ENCODE measurements around the gene NUB1.
"Not testable (repeated sequence)": the region's sequence is repeated elsewhere in the genome, so short reads cannot be mapped to it uniquely, and the experiment has no call there.

Gene NUB1

DNA sequence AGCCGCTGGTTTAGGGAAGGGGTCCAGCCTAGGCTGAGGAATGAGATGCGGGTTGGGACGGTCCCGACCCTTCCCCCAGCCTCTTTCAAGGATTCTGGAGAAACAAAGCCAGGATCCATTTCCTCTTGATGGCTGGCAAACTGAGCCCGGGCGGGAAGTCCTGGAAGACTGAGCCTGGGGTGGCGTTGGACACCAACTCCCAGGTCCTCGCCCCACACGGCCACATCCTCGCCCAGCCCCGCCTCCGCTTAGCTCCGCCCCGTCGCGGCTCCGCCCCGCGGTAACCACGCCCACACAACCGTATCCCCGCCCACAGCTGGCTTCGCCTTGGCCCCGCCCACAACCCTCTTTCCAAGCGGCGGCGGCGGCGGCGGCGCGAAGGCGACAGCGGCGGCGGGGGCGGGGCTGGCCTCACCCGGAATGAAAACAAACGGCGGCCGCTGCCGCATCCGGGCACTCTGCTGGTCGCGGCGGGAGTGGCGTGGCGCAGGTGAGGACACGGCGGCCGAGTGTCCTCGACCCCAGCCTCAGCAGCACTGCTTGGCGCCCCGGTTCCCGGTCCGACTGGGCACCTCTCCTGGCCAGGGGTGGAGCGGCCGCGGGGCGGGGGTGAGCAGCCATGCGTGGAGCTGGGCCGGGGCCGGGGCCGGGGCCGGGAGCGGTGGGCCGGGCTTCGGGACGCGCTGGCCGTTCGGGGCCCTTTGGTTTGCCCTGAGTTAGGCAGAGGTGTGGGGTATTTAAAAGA lies at the start of gene NUB1:
Gene NUB1, plus strand, starts transcription at position 456 of the 745 bp plus-strand sequence. CDS start 3,538 bp downstream, outside the sequence.
- peak; percentile 23 for DNase-seq

DNA sequence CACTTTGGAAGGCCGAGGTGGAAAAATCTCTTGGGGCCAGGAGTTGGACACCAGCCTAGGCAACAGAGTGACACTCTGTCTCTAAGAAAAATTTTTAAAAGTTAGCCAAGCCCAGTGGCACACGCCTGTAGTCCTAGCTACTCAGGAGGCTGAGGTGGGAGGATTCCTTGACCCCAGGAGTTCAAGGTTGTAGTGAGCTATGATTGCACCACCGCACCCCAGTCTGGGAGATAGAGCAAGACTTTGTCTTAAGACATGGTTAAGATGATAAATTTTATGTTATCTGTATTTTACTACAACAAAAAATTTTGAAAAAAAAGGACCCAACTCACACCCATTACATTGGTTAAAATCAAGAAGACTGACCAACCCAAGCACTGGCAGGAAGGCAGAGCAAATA lies 48.8 kb upstream of the NUB1 start:
- no peak for DNase-seq

GRCh38 chr7:151296202-151296992 lies 45.2 kb upstream of the NUB1 start:
- no peak for DNase-seq

- DNase-seq, result no peak
These were observed 42.8 kb upstream of the NUB1 start for GRCh38 chr7:151298765-151299164.

- DNase-seq, result no peak
These were observed 42.1 kb upstream of the NUB1 start for GRCh38 chr7:151299530-151299929.

DNA sequence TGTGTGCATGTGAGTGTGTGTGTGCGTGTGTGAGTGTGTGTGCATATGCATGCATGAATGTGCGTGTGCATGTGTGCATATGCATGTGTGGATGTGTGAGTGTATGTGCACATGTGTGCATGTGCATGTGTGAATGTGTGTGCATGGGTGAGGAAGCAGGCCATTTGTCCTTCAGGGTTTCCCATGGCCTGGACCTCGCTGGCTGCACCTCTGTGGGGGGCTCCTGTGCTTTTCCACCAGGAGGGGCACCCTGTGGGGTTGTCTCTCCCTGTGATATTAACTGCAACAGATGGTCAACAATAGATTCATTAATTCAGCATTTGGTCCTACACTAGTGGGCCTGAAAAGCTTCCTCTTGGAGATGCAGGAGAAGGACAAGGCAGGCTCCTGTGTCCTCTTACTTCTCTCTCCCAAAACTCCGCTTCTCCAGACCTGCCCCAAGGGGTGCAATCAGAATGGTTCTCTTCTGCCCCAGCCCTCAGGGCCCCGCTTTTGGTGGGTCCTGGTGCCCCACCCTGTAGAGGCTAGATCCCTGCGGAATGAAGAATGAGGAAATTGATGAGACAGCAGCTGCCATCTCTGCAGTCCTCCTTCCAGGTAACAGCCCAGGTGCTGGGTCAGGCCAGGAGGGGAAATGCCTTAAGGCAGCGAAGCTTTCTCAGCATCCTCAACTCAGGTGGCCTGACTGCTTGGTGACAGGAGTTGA lies 41.5 kb upstream of the NUB1 start:
- no peak for DNase-seq

DNA sequence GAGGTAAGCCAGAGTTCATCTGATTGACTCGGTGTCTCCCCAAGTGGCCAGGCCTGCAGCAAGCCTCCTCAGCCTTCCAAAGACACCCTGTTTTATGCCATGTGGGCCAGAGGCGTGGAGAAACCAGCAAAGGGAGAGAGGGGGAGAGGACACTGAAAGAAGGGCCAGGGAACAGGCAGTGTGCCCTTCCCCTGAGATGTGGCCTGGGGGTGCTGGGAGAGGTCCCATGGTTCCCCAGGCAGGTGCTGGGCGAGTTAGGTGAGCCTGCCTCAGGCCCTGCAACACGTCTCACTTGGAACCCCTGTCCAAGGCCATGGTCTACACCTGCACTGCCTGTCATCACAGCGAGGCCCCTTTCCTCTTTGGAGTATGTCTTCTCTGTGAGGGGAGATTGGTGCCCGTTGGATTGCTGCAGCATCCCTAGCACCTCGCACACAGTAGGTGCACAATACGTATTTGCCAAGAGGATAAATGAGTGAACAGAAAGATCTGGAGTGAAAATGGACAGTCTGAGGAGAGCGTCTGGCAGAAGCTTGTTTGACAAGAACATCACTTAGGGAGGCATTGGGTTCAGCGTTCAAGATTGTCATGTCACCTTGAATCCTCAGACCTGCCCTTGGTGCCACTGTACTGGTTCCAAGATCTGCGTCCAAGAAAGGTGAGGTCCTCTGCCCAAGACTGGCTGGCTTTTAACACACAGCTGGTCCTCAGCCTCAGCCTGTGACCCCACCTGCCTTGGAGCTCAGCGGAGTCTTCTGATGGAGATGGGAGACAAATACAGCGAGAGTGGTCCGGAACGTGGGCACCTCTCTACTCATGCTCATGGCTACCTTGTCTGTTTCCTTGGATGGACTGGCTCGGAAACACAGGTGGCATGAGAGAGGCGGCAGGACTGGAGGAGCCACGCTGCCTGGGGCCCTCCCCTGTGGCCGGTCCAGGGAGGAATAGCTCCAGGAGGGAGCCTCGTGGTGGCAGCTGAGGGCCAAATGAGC lies 39.8 kb upstream of the NUB1 start:
- DNase-seq, result no peak

DNA sequence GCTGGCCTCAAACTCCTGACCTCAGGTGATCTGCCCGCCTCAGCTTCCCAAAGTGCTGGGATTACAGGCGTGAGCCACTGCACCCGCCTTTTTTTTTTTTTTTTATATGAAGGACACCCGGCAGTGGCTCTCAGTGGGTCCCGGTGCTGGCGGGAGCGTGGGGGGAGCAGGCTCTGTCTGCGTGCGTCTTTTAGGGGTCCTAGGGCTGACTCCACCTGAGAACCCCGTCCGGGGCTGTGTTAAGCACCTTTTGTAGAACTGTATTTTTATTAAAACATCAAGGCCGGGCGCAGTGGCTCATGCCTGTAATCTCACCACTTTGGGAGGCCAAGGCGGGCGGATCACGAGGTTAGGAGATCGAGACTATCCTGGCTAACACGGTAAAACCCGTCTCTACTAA lies 37.4 kb upstream of the NUB1 start:
- not testable (repeated sequence) for DNase-seq

DNA sequence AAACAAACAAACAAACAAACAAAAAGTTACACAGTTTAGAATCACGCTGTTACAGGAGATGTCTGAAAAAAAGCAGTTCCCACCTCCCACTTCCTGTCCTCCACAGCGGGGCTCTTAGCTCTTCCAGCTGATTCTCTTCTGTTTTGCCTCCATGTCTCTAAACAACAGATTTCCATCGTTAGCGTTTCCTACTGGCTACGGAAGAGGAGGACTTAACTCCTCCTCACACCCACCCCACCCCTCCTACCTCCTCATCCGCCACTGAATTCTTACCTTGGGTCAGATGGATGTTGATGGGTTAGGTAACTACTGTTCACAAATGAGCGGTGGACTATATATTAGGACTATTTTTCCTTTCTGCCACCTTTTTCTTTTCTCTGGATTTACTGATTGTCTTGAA lies 36.8 kb upstream of the NUB1 start:
- DNase-seq, result no peak

- no peak for DNase-seq
These were observed 35.2 kb upstream of the NUB1 start for GRCh38 chr7:151306374-151306773.

- DNase-seq, result no peak
These were observed 34.8 kb upstream of the NUB1 start for GRCh38 chr7:151306860-151307259.

DNA sequence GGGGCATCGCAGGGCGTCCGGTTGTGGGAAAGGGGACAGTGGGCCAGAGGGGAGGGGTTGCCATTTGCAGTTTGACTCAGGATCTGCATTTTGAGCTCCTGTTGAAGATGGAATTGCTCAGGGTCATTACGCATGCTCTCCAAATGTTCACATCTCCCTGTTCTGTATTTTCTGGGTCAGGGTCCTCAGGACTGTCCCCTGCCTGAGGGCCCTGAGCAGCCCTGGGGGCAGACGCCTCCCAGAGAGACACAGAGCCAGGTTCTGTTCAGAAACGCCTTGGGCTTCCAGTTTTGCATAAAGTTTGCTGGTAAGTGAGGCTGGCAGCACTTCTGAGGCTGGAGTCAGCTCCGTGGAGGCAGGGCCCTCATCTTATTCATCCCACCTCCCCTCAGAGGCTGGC lies 34.1 kb upstream of the NUB1 start:
- DNase-seq, result no peak

DNA sequence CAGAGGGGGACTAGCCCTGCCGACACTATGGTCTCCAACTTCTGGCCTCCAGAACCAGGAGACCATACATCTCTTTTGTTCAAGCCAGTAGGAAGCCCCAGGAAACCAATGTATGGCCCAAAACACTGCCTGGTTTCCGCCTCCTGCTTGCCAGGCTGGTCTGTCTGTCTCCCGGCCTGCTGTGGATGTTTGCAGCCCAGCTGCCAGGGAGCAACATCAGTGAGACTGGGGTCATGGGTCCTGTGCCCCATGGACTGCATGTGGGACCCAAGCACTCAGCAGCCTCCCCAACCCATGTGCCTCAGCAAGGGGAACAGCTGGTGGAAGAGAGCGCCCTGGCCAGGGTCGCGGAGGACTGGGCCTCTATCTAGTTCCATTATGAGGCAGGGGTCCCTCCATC lies 33.4 kb upstream of the NUB1 start:
- no peak for DNase-seq

- no peak for DNase-seq
These were observed 32.8 kb upstream of the NUB1 start for GRCh38 chr7:151308791-151309190.

DNA sequence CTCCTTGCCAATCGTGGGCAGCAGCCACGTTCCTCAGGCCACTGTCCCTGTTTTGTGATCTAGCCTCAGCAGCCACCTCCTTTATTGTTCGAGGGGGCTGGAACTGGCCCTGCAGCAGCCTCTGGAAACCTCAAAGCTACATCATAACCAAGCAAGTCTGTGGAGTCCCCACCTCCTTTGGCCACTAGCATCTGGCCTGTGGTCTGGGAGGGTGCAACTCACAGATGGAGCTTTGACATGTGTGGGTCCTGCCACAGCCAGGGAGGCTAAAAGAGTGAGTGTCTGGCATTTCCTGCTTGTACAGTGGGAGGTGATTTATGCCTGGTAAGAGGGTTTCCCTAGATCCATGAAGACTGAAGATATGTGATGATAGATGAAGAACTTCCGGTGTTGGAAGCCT lies 32.3 kb upstream of the NUB1 start:
- DNase-seq, result no peak

DNA sequence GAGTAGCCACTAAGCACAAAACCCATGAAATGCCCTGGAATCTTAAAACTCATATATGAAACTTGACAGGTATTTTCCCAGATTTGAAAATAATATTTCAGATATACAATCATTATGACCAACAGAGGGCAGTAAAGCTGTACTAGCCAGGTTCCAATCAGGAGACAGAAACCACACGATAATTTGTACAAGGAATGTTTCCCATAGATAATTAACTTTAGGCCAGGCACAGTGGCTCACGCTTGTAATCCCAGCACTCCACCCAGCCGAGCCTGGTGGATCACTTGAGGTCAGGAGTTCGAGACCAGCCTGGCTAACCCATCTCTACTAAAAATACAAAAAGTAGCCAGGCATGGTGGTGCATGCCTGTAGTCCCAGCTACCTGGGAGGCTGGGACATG lies 31.0 kb upstream of the NUB1 start:
- DNase-seq, result no peak

DNA sequence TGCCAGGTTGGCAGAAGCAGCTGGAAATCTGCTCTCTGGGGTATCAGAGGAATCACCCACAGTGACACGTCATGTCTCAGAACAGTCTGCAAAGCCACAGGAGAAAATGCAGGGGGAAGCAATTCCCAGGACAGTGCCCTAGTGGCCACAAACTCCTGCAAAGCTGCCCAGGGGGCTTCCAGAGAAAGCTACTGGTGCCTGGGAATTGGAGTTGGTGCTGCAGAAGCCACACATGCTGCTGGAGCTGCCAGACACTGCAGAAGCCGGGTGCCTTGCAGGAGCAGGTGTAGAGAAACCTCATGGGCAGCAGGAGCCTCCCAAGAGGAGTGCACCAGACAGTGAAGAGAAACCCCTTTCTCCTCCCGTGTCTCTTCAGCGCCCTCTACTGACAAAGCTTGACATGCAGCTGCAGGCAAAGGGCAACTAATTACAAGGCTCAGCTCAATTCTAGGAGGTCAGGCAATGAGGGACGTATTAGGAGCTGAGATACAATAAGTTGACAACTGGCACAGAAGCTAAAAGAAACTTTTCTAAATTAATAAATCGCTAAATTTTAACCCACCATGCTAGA lies 30.2 kb upstream of the NUB1 start:
- DNase-seq, result no peak

DNA sequence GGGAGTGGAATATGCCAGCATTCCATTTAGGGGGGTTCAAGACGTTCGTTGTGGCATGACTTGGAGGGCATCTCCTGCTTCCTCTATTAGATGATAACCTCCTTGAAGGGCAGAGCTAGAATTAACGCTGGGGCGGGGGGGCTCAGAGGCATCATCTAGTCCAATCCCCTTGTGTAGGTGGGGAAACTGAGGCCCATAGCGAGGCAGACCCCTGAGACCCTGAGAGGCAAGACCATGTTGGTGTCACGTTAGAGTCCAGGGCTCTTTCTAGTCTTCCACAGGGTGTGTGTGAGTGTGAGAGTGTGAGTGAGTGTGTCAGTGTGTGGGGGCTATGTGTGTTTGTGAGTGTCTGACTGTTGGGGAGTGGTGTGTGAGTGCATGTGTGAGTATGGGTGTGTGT lies 29.3 kb upstream of the NUB1 start:
- no peak for DNase-seq

GRCh38 chr7:151312831-151313809 lies 28.5 kb upstream of the NUB1 start:
- DNase-seq, result no peak

GRCh38 chr7:151313857-151314256 lies 27.8 kb upstream of the NUB1 start:
- no peak for DNase-seq

- no peak for DNase-seq
These were observed 27.2 kb upstream of the NUB1 start for GRCh38 chr7:151314401-151314800.

Measured in NCI-H2029 treated with DMSO at 0.1 percent for 48 hours (cell line).